Stimulated activated CD4-positive, alpha-beta T cell treated with anti-CD3 and anti-CD28 coated beads, Interleukin-12 subunit alpha, Interleukin-12 subunit beta, amount 100 ng/mL, for 24 hours (primary cell): ENCODE data around the gene RNF212.
"Not testable (repeated sequence)": the region's sequence is repeated elsewhere in the genome, so short reads cannot be mapped to it uniquely, and the experiment has no call there.

Source experiments
- DNase-seq, 2 experiments: peaks; one replicate each; pipeline ENCODE4 v3.0.0-alpha.2; 2020; ENCODE audit warnings: low read depth in 2 of 2

Gene RNF212

GRCh38 chr4:1065732-1066131, 47.6 kb downstream of the RNF212 start:
- no peak for DNase-seq

- DNase-seq, result no peak
These were observed 50.9 kb downstream of the RNF212 start for GRCh38 chr4:1062419-1062818.

- DNase-seq, result no peak
These were observed 51.6 kb downstream of the RNF212 start for GRCh38 chr4:1061760-1062159.

GRCh38 chr4:1061056-1061700, 52.2 kb downstream of the RNF212 start:
- DNase-seq, result no peak

- DNase-seq, result no peak
These were observed 52.7 kb downstream of the RNF212 start for GRCh38 chr4:1060621-1061020.

GRCh38 chr4:1060121-1060520, 53.2 kb downstream of the RNF212 start:
- no peak for DNase-seq

- DNase-seq, result no peak
These were observed 54.2 kb downstream of the RNF212 start for GRCh38 chr4:1058997-1059665.

GRCh38 chr4:1058198-1058996, 55.0 kb downstream of the RNF212 start:
- no peak for DNase-seq

- DNase-seq, result no peak
These were observed 56.0 kb downstream of the RNF212 start for GRCh38 chr4:1057403-1057745.

GRCh38 chr4:1056671-1057402, 56.5 kb downstream of the RNF212 start:
- no peak for DNase-seq

- peak; percentile 48 to 62 for DNase-seq
These were observed 57.4 kb downstream of the RNF212 start for GRCh38 chr4:1055721-1056590.

GRCh38 chr4:1055243-1055701, 58.1 kb downstream of the RNF212 start:
- not testable (repeated sequence) for DNase-seq

- DNase-seq, result not testable (repeated sequence)
These were observed 58.6 kb downstream of the RNF212 start for GRCh38 chr4:1054696-1055242.

- not testable (repeated sequence) for DNase-seq
These were observed 59.5 kb downstream of the RNF212 start for GRCh38 chr4:1053891-1054290.

- DNase-seq, result no peak
These were observed 60.2 kb downstream of the RNF212 start for GRCh38 chr4:1053080-1053661.

- DNase-seq, result no peak
These were observed 61.1 kb downstream of the RNF212 start for GRCh38 chr4:1052231-1052671.

- no peak for DNase-seq
These were observed 61.9 kb downstream of the RNF212 start for GRCh38 chr4:1051472-1051871.

GRCh38 chr4:1050486-1051213, 62.7 kb downstream of the RNF212 start:
- DNase-seq, result no peak

- no peak for DNase-seq
These were observed 63.8 kb downstream of the RNF212 start for GRCh38 chr4:1049591-1049905.
